A549 treated with DMSO at 1 μM for 4 hours (cell line): ENCODE data around the gene HLA-DRB1. TPM values are rescaled to one million over a fixed set of nuclear protein-coding genes. Genes with fewer than 3 reads are reported as not detected.

ENCODE experiments used
- total RNA-seq: library from RNA; stranded (reverse); fragments of 200-300 nt; extraction: Qiagen RNA extraction; gene quantifications from 5 replicates; pipeline ENCODE4 v1.2.3, GENCODE V29; 2022; ENCODE audit warnings: low read depth

HLA-DRB1 gene
- total RNA-seq = not detected in 5 replicates

GRCh38 chr6:32589596-32590449 lies at the start of gene HLA-DRB1:
HLA-DRB1 (minus strand) TSS chr6:32589848; CDS start chr6:32589742, 106 bp downstream.

GRCh38 chr6:32637219-32637880 lies 47.7 kb upstream of the HLA-DRB1 start, which contains the start of gene HLA-DQA1:
HLA-DQA1 (plus strand) TSS chr6:32637406; CDS start chr6:32637459, 53 bp downstream.

GRCh38 chr6:32529697-32530430 lies 59.8 kb downstream of the HLA-DRB1 start, which contains the start of gene HLA-DRB5:
HLA-DRB5 (minus strand) TSS chr6:32530287; CDS start chr6:32530224, 63 bp downstream.

Other genes starting within 250 kb of the HLA-DRB1 start
- not detected in 5 replicates for gene TSBP1, start 217.9 kb downstream of the HLA-DRB1 start, total RNA-seq
- not detected in 5 replicates for gene BTNL2, start 182.7 kb downstream of the HLA-DRB1 start, total RNA-seq
- not detected in 5 replicates for gene HLA-DRA, start 150.0 kb downstream of the HLA-DRB1 start, total RNA-seq
- gene HLA-DRB5, start 59.6 kb downstream of the HLA-DRB1 start, total RNA-seq = not detected in 5 replicates
- not detected in 5 replicates for gene HLA-DQA1, start 47.6 kb upstream of the HLA-DRB1 start, total RNA-seq
- gene HLA-DQB1, start 76.8 kb upstream of the HLA-DRB1 start, total RNA-seq = not detected in 5 replicates
- not detected in 5 replicates for gene HLA-DQA2, start 151.5 kb upstream of the HLA-DRB1 start, total RNA-seq
- not detected in 5 replicates for gene HLA-DQB2, start 173.7 kb upstream of the HLA-DRB1 start, total RNA-seq
- gene HLA-DOB, start 227.2 kb upstream of the HLA-DRB1 start, total RNA-seq = 0.07 to 0.30 TPM (median 0.16 TPM) in 4 of 5 replicates, not detected in the other
- 15.5 to 21.9 TPM (median 20.9 TPM) in 5 replicates for gene TAP2, start 248.9 kb upstream of the HLA-DRB1 start, total RNA-seq